ENCODE measurements around the gene ARMC12.

ARMC12 gene

DNA sequence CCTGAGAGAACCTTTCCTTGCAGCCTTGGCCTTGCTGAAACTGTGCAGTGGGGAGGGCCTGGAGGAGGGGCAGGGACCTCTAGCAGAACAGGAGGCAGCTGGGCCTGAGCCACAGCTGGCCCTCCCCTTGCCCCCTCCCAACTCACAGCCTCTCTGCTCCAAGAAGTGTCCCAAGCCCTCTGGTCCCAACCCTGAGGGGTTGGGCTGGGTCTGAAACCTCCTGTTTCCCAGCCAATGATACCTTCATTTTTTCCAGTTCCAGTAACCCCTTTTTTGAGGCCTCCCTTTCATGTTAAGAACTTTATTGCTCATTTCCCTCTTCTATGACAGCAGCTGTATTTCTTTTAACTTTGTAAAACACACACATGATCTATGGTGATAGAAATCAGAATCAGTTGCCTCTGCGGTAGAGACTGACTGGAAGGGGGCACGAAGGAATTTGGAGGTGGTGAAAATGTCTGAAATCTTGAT is 17.9 kb upstream of the ARMC12 start:
- no peak overlapping the region for H3K4me3 ChIP-seq (replicated peaks; ENCODE audit: insufficient read depth, low read length)
- TF ChIP-seq, protein P1, sequence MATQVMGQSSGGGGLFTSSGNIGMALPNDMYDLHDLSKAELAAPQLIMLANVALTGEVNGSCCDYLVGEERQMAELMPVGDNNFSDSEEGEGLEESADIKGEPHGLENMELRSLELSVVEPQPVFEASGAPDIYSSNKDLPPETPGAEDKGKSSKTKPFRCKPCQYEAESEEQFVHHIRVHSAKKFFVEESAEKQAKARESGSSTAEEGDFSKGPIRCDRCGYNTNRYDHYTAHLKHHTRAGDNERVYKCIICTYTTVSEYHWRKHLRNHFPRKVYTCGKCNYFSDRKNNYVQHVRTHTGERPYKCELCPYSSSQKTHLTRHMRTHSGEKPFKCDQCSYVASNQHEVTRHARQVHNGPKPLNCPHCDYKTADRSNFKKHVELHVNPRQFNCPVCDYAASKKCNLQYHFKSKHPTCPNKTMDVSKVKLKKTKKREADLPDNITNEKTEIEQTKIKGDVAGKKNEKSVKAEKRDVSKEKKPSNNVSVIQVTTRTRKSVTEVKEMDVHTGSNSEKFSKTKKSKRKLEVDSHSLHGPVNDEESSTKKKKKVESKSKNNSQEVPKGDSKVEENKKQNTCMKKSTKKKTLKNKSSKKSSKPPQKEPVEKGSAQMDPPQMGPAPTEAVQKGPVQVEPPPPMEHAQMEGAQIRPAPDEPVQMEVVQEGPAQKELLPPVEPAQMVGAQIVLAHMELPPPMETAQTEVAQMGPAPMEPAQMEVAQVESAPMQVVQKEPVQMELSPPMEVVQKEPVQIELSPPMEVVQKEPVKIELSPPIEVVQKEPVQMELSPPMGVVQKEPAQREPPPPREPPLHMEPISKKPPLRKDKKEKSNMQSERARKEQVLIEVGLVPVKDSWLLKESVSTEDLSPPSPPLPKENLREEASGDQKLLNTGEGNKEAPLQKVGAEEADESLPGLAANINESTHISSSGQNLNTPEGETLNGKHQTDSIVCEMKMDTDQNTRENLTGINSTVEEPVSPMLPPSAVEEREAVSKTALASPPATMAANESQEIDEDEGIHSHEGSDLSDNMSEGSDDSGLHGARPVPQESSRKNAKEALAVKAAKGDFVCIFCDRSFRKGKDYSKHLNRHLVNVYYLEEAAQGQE (IDR thresholded peaks at IDR 0.05; ENCODE audit: insufficient replicate concordance, low read depth), result no peak
- no peak for DNase-seq (ENCODE audit: low read depth in 1 of 2, low spot score in 1 of 2)
- no peaks in the 10 kb centered on the region for H3K27me3 ChIP-seq (ENCODE audit: insufficient read depth, poor library complexity, severe bottlenecking)
- H3K27ac ChIP-seq (replicated peaks), result peak overlapping the region; percentile 73

DNA sequence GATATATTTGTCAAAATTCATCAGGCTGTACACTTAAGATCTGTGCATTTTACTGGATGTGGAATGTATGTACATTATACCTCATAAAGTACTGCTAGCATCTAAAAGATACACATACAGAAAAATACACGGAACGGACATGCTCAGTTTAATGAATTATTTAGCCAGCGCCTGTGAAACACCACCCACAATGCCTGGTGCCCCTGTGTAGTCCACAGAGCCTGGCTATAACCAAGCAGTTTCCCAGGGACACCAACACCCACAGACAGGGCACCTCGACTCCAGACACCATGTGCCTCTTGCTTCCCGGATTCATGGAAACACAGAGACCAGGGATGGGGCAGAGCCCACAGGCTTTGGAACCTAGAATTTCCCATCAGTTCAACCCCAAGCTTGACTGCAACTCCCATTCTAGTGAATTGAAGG is 17.4 kb upstream of the ARMC12 start:
- TF ChIP-seq GABPA (IDR thresholded peaks at IDR 0.05; ENCODE audit: low read depth) (no peak), SPI1 (IDR thresholded peaks at IDR 0.05; ENCODE audit: borderline replicate concordance, low read depth) (no peak), POLR2AphosphoS5 (IDR thresholded peaks at IDR 0.05; ENCODE audit: low read depth) (no peak)
- TF ChIP-seq, protein P1 (IDR thresholded peaks at IDR 0.05; ENCODE audit: insufficient replicate concordance, low read depth), result no peak
- TF ChIP-seq, protein P2, sequence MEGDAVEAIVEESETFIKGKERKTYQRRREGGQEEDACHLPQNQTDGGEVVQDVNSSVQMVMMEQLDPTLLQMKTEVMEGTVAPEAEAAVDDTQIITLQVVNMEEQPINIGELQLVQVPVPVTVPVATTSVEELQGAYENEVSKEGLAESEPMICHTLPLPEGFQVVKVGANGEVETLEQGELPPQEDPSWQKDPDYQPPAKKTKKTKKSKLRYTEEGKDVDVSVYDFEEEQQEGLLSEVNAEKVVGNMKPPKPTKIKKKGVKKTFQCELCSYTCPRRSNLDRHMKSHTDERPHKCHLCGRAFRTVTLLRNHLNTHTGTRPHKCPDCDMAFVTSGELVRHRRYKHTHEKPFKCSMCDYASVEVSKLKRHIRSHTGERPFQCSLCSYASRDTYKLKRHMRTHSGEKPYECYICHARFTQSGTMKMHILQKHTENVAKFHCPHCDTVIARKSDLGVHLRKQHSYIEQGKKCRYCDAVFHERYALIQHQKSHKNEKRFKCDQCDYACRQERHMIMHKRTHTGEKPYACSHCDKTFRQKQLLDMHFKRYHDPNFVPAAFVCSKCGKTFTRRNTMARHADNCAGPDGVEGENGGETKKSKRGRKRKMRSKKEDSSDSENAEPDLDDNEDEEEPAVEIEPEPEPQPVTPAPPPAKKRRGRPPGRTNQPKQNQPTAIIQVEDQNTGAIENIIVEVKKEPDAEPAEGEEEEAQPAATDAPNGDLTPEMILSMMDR (IDR thresholded peaks at IDR 0.05; ENCODE audit: insufficient read depth, low read length), result no peak
- Histone ChIP-seq H3K27me3 (ENCODE audit: insufficient read depth, poor library complexity, severe bottlenecking) (no peaks in the 10 kb centered on the region), H3K27ac (replicated peaks) (peak overlapping the region; percentile 73), H3K4me3 (replicated peaks; ENCODE audit: insufficient read depth, low read length) (no peak overlapping the region)
- no peak for DNase-seq (ENCODE audit: low read depth in 1 of 2, low spot score in 1 of 2)

DNA sequence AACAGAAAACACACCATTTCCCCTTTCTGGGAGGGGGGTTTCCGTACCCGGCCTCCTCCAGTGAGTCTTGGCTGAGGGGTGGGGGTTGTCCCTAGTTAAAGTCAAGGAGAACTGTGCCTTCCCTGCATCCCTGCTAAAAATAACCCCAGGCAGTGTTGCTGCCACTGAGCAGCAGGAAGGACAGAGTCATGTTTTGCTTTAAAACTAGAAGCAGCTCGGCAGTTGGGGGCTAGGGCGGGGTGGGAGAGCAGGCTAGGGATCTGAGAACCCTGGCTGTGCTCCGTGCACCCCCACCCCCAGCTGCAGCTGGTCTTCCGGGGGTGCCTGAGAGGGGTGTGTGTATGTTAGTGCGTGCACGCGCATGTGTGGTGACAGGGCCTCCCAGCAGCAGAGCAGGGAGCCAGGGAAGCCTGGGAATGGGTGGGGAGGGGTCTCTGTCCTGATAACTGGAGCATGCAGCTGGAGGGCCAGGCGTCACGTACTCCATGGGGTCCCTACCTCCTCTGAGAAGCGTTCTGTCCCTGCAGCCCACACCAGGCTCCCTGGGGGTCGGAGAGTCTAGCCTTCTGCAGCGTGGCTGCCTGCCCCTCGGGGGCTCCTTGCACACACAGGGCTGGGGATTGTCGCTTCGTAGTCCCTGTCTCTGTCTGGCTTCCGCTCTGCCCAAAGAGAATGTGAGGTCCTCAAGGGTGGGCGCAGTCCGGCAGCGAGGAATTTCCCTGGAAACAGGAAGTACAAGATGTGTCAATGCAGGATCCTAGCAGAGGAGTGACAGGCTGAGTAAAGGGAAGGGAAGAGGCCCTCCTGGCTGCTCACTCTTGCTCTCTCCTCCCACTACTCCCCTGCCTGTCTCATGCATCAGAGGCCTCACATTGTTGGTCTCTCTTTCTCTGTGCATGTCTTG is 16.8 kb upstream of the ARMC12 start:
- H3K27ac ChIP-seq (replicated peaks), result peak overlapping the region; percentile 73
- peak overlapping the region; percentile 22 for H3K4me3 ChIP-seq (replicated peaks; ENCODE audit: insufficient read depth, low read length)
- DNase-seq (ENCODE audit: low read depth in 1 of 2, low spot score in 1 of 2), result peak; percentile 56 to 73
- no peaks in the 10 kb centered on the region for H3K27me3 ChIP-seq (ENCODE audit: insufficient read depth, poor library complexity, severe bottlenecking)
- TF ChIP-seq, protein P2 (IDR thresholded peaks at IDR 0.05; ENCODE audit: insufficient read depth, low read length), result no peak
- TF ChIP-seq, protein P1 (IDR thresholded peaks at IDR 0.05; ENCODE audit: insufficient replicate concordance, low read depth), result no peak
- TF ChIP-seq POLR2AphosphoS5 (IDR thresholded peaks at IDR 0.05; ENCODE audit: low read depth) (peak; percentile 48; the same call in 1 of the 2 replicates), SPI1 (IDR thresholded peaks at IDR 0.05; ENCODE audit: borderline replicate concordance, low read depth) (peak; percentile 85), GABPA (IDR thresholded peaks at IDR 0.05; ENCODE audit: low read depth) (no peak)
